Testis (tissue), 3 donors: ENCODE measurements around the gene KIF18B. TPM values are rescaled to one million over a fixed set of nuclear protein-coding genes. Genes with fewer than 3 reads are reported as not detected.

Experiments used
- DNase-seq: peaks from one replicate; pipeline ENCODE4 v3.0.0-alpha.2; 2019
- H3K27ac ChIP-seq, 2 donors: fragments of 200-600 bp; sonication (generic); one replicate each; pipeline ENCODE4 v1.5.1; 2019
- H3K27me3 ChIP-seq: fragments of 200-600 bp; sonication (generic); one replicate; pipeline ENCODE4 v1.5.1; 2019
- H3K36me3 ChIP-seq: fragments of 200-600 bp; sonication (generic); one replicate; pipeline ENCODE4 v1.5.1; 2017; ENCODE audit warnings: low read depth; ENCODE audit errors: missing control alignments
- H3K4me1 ChIP-seq: fragments of 200-600 bp; sonication (generic); one replicate; pipeline ENCODE4 v1.5.1; 2019
- H3K4me3 ChIP-seq, 2 donors: fragments of 200-600 bp; sonication (generic); one replicate each; pipeline ENCODE4 v1.5.1; 2017 to 2019
- H3K9me3 ChIP-seq: fragments of 200-600 bp; sonication (generic); one replicate; pipeline ENCODE4 v1.5.1; 2017
- POLR2A ChIP-seq: fragments of 450-650 bp; IDR thresholded peaks from one replicate; pipeline ENCODE4 v1.6.1; 2017; ENCODE audit warnings: antibody characterized with exemption, mild to moderate bottlenecking, moderate library complexity
- WGBS, 2 donors: methylation state at CpG; one replicate each; pipeline ENCODE4 v1.1.5; 2018; 5-methylcytosine and 5-hydroxymethylcytosine counted together
- intact Hi-C: fragments of 100-400 bp; cut with DNase I; formaldehyde crosslinking; loops from one replicate; pipeline ENCODE4 v1.15.1; 2023; ENCODE audit warnings: low total_unique reads
- polyA plus RNA-seq: library from polyadenylated mRNA; stranded (reverse); fragments of 350-450 nt; fragmentation: Illumina TruSeq; extraction: RNeasy Lipid Tissue Mini Kit (QIAGEN cat#74804); gene quantifications from one replicate; pipeline ENCODE4 v1.2.3, GENCODE V29; 2014; ENCODE audit warnings: low read depth, low replicate concordance; ENCODE audit not compliant: insufficient read depth
- total RNA-seq, 2 donors: library from RNA; depleted of rRNA; stranded (reverse); fragments of >200 nt; gene quantifications; one replicate each; pipeline ENCODE4 v1.2.3, GENCODE V29; 2016
- TF ChIP-seq, protein P1 (sequence below), 3 experiments: fragments of 450-650 bp in 2 of 3; fragments of 200-600 bp in 1 of 3; sonication (generic) in 1 of 3; IDR thresholded peaks; one replicate each; pipeline ENCODE4 v1.5.1; 2016 to 2019; ENCODE audit warnings: antibody characterized with exemption in 3 of 3, mild to moderate bottlenecking in 2 of 3, moderate library complexity in 1 of 3

KIF18B gene
- total and polyA plus RNA-seq, 3 donors from 2014 or later: 3.7 to 6.0 (median 4.7) TPM

DNA sequence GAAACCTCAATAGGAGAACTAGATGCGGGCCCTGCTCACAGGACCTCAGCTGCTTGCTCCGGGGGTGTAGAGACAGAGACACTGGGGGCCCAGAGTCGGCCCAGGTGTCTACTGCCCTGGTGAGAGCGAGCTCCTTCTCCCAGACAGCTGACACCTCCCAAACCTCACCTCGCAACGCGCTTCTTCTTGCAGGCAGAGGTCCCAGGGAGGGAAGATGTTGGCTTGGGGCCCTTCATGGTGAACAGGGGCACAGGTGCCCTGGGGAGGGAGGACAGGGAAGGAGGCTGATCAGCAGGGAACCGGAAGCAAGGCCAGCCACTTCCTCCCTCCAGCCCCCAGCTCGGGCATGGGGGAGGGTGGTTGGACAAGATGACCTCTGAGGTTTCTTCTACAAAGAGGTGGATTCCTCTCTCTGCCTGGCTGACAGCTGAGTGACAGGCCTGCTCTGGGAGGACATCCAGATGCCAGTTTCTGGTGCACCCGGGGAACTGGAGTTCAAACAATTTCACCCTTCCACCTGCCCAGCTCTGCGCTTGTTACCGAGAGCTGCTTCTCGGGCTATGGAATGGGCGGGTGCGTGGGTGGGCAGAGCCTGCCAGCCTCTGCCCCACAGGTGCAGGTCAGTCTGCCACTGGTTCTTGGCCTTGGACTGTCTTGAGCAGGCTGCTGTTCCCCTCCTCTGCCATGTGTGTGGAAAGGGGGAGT is 20.6 kb downstream of the KIF18B start:
- Histone ChIP-seq H3K4me3 (no peak overlapping the region), H3K27me3 (no peaks in the 10 kb centered on the region), H3K9me3 (no peaks in the 10 kb centered on the region), H3K27ac (no peak overlapping the region), H3K36me3 (no peaks in the 10 kb centered on the region), H3K4me1 (no peaks in the 10 kb centered on the region)
- TF ChIP-seq, protein P1, sequence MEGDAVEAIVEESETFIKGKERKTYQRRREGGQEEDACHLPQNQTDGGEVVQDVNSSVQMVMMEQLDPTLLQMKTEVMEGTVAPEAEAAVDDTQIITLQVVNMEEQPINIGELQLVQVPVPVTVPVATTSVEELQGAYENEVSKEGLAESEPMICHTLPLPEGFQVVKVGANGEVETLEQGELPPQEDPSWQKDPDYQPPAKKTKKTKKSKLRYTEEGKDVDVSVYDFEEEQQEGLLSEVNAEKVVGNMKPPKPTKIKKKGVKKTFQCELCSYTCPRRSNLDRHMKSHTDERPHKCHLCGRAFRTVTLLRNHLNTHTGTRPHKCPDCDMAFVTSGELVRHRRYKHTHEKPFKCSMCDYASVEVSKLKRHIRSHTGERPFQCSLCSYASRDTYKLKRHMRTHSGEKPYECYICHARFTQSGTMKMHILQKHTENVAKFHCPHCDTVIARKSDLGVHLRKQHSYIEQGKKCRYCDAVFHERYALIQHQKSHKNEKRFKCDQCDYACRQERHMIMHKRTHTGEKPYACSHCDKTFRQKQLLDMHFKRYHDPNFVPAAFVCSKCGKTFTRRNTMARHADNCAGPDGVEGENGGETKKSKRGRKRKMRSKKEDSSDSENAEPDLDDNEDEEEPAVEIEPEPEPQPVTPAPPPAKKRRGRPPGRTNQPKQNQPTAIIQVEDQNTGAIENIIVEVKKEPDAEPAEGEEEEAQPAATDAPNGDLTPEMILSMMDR (IDR thresholded peaks at IDR 0.05): no peak
- no peak for TF ChIP-seq POLR2A
- no peak for DNase-seq
- 77 to 89% methylated on average over 5 to 15 of the region's 15 CpGs for WGBS, 2 donors
- intact Hi-C loops: no loop called here

GRCh38 chr17:44925731-44926697 is 21.6 kb downstream of the KIF18B start:
- TF ChIP-seq, protein P1 (IDR thresholded peaks at IDR 0.05): no peak
- no peak for TF ChIP-seq POLR2A
- Histone ChIP-seq H3K4me1 (peaks cover 7% of the 10 kb centered on the region), H3K36me3 (no peaks in the 10 kb centered on the region), H3K27me3 (no peaks in the 10 kb centered on the region), H3K27ac (no peak overlapping the region), H3K9me3 (no peaks in the 10 kb centered on the region), H3K4me3 (no peak overlapping the region)
- 93 to 96% methylated on average over 18 of the region's 18 CpGs for WGBS, 2 donors
- intact Hi-C loops: no loop called here
- DNase-seq: no peak

DNA sequence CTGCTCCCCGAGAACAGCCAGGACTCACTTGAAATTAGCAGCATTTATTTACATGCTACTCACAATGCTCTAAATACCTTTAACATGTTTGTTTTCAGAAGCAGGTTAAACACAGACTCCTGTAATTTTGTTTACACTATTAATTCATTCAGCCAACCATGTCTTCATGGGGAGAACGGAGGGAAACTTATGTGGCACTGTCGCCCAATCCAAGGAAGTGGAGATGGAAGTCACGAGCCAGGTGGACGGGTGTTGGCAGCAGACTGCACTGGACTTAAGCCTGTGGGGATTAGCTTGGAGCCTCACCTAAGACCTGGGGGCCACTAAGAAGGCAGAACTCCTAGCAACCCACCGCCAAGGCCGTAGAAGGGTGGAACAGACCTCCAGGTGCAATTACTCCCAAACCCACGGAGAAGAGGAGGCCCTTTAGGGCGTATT is 23.4 kb downstream of the KIF18B start:
- intact Hi-C loops: loop anchor here (5.0 kb wide), 1 partner anchor 98 kb away; no protein-coding TSS in a partner anchor
- H3K36me3 ChIP-seq: no peaks in the 10 kb centered on the region
- no peaks in the 10 kb centered on the region for H3K27me3 ChIP-seq
- TF ChIP-seq, protein P1 (IDR thresholded peaks at IDR 0.05): no peak
- no peak for TF ChIP-seq POLR2A
- no peaks in the 10 kb centered on the region for H3K9me3 ChIP-seq
- WGBS, 2 donors: 91 to 93% methylated on average over 9 of the region's 9 CpGs
- peaks cover 12% of the 10 kb centered on the region for H3K4me1 ChIP-seq
- no peak overlapping the region for H3K27ac ChIP-seq
- no peak overlapping the region for H3K4me3 ChIP-seq
- DNase-seq: no peak

DNA sequence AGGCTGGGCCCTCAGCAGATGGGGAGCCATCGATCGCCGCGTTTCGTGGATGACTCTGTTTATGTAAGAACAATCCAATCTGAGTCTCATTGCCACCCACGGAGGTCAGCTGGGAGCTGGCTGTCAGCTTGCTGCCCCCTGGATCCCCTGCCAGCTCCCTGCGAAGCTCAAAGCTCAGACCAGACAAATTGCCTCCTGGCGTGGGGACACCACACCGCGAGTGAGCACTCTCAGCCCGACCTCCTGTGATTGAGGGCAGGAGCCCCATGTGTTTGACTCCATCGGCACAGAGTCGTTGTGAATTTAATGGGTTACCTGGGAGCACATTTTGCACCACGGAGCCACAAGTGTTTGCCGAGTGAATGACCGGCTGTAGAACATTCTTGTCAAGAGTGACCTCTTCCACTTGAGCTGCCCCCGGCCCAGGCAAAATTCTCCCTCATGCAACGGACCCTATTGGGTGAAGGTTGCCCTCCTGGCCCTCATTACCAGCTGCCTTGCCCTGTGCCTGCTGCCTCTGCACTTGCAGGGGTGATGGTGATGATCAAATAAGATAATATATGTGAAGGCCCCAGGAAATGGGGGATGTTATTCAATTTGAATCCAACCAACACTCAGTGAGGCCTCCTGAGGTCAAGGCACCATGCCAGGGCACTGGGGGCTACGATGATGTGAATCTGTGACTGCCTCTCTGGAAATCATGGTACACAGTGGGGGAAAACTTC is 24.7 kb downstream of the KIF18B start:
- no peaks in the 10 kb centered on the region for H3K27me3 ChIP-seq
- H3K4me1 ChIP-seq: peaks cover 12% of the 10 kb centered on the region
- 83 to 84% methylated on average over 19 of the region's 19 CpGs for WGBS, 2 donors
- no peaks in the 10 kb centered on the region for H3K9me3 ChIP-seq
- H3K36me3 ChIP-seq: no peaks in the 10 kb centered on the region
- no peak for DNase-seq
- no peak overlapping the region for H3K27ac ChIP-seq
- no peak for TF ChIP-seq POLR2A
- TF ChIP-seq, protein P1 (IDR thresholded peaks at IDR 0.05): no peak
- intact Hi-C loops: loop anchor here (5.0 kb wide), 1 partner anchor 99 kb away; no protein-coding TSS in a partner anchor
- H3K4me3 ChIP-seq: no peak overlapping the region
